GM23338 (cell line): ENCODE results near the gene TSR1. TPM values are rescaled to one million over a fixed set of nuclear protein-coding genes. Genes with fewer than 3 reads are reported as not detected.

ENCODE experiments used
- ATAC-seq: fragments of 200-7000 bp; cut with Tn5 transposase; 3 replicates; pipeline ENCODE4 v1.9.1; 2020
- DNase-seq: peaks from one replicate; pipeline ENCODE4 v3.0.0-alpha.2; 2015; ENCODE audit warnings: low spot score
- H2AFZ ChIP-seq: fragments of 200-600 bp; sonication (generic); 2 replicates; pipeline ENCODE4 v1.8.0; 2016; ENCODE audit warnings: antibody characterized with exemption, mild to moderate bottlenecking, moderate library complexity
- H3F3A ChIP-seq: fragments of 200-600 bp; sonication (generic); replicated peaks from 2 replicates; pipeline ENCODE4 v1.8.0; 2017; ENCODE audit warnings: antibody characterized with exemption, mixed run types, low read depth
- H3K27ac ChIP-seq: fragments of 200-600 bp; sonication (generic); 2 replicates; pipeline ENCODE4 v1.6.1; 2016; ENCODE audit warnings: low read depth
- H3K27me3 ChIP-seq: fragments of 200-600 bp; sonication (generic); 2 replicates; pipeline ENCODE4 v1.8.0; 2016; ENCODE audit warnings: mild to moderate bottlenecking, mixed run types, moderate library complexity; ENCODE audit not compliant: insufficient read depth
- H3K36me3 ChIP-seq: fragments of 200-600 bp; sonication (generic); 2 replicates; pipeline ENCODE4 v1.8.0; 2016; ENCODE audit warnings: mild to moderate bottlenecking; ENCODE audit not compliant: insufficient read depth
- H3K4me1 ChIP-seq: fragments of 200-600 bp; sonication (generic); 2 replicates; pipeline ENCODE4 v1.8.0; 2016; ENCODE audit warnings: mild to moderate bottlenecking, moderate library complexity; ENCODE audit not compliant: insufficient read depth
- H3K4me2 ChIP-seq: fragments of 200-600 bp; sonication (generic); 2 replicates; pipeline ENCODE4 v1.7.1; 2017; ENCODE audit warnings: mixed run types
- H3K4me3 ChIP-seq: fragments of 200-600 bp; sonication (generic); 2 replicates; pipeline ENCODE4 v1.6.1; 2016; ENCODE audit warnings: mixed run types
- H3K79me2 ChIP-seq: fragments of 200-600 bp; sonication (generic); replicated peaks from 2 replicates; pipeline ENCODE4 v1.8.0; 2017; ENCODE audit warnings: mild to moderate bottlenecking; ENCODE audit not compliant: insufficient read depth
- H3K9me2 ChIP-seq: fragments of 200-600 bp; sonication (generic); 2 replicates; pipeline ENCODE4 v1.8.0; 2017; ENCODE audit not compliant: insufficient read depth
- H4K20me1 ChIP-seq: fragments of 200-600 bp; sonication (generic); replicated peaks from 2 replicates; pipeline ENCODE4 v1.8.0; 2017; ENCODE audit warnings: mild to moderate bottlenecking; ENCODE audit not compliant: insufficient read depth
- H3K27ac Mint-ChIP-seq: 2 replicates; pipeline ENCODE4 v1.8.0; 2020; ENCODE audit warnings: inconsistent platforms, mild to moderate bottlenecking, moderate library complexity, mixed read lengths
- H3K27me3 Mint-ChIP-seq: 3 replicates; pipeline ENCODE4 v1.8.0; 2022; ENCODE audit warnings: low read depth, mild to moderate bottlenecking, moderate library complexity, mixed read lengths, inconsistent platforms; ENCODE audit not compliant: insufficient read depth, poor library complexity
- H3K36me3 Mint-ChIP-seq: 3 replicates; pipeline ENCODE4 v1.8.0; 2021; ENCODE audit warnings: low read depth, mild to moderate bottlenecking, inconsistent platforms, moderate library complexity, mixed read lengths
- H3K4me1 Mint-ChIP-seq: 3 replicates; pipeline ENCODE4 v1.8.0; 2020; ENCODE audit warnings: mild to moderate bottlenecking, inconsistent platforms, mixed read lengths
- H3K4me3 Mint-ChIP-seq: 3 replicates; pipeline ENCODE4 v1.8.0; 2021; ENCODE audit warnings: moderate library complexity, mild to moderate bottlenecking, inconsistent platforms, mixed read lengths
- H3K9me3 Mint-ChIP-seq: 3 replicates; pipeline ENCODE4 v1.8.0; 2020; ENCODE audit warnings: moderate library complexity, mild to moderate bottlenecking, inconsistent platforms, mixed read lengths
- CTCF ChIP-seq, 2 experiments: fragments of 200-600 bp in 1 of 2; sonication (generic) in 1 of 2; conservative IDR thresholded peaks; 2 replicates each; pipeline versions ENCODE4 v1.5.1 to v1.6.1; 2016 to 2017; ENCODE audit warnings: antibody characterized with exemption in 2 of 2, low read depth in 2 of 2, mild to moderate bottlenecking in 2 of 2, moderate library complexity in 1 of 2
- ETS1 ChIP-seq: IDR thresholded peaks from 2 replicates; pipeline ENCODE4 v1.6.1; 2016; ENCODE audit warnings: antibody characterized with exemption
- NANOG ChIP-seq: IDR thresholded peaks from 2 replicates; pipeline ENCODE4 v1.6.1; 2016; ENCODE audit warnings: antibody characterized with exemption, borderline replicate concordance
- STAT1 ChIP-seq: IDR thresholded peaks from one replicate; pipeline ENCODE4 v1.6.1; 2016; ENCODE audit warnings: antibody characterized with exemption; ENCODE audit not compliant: unreplicated experiment
- ZNF114 ChIP-seq: fragments of 250-450 bp; sonication (Bioruptor Pico); IDR thresholded peaks from 2 replicates; pipeline ENCODE4 v1.5.0; 2020; ENCODE audit warnings: mild to moderate bottlenecking, moderate library complexity
- ZNF462 ChIP-seq: fragments of 250-450 bp; sonication (Bioruptor Pico); IDR thresholded peaks from 2 replicates; pipeline ENCODE4 v1.5.0; 2020; ENCODE audit warnings: mild to moderate bottlenecking, moderate library complexity
- polyA plus RNA-seq: library from polyadenylated mRNA; unstranded; fragments of >200 nt; fragmentation: Nextera tagmentation; extraction: Ambion mirVana; gene quantifications from 2 replicates; pipeline ENCODE4 v1.2.1, GENCODE V29; 2016
- total RNA-seq: library from RNA; depleted of rRNA; stranded (reverse); fragments of >200 nt; shearing (Covaris generic); gene quantifications from 2 replicates; pipeline ENCODE4 v1.2.3, GENCODE V29; 2014
- TF ChIP-seq, protein P1 (sequence below): IDR thresholded peaks from one replicate; pipeline ENCODE4 v1.6.1; 2018; ENCODE audit warnings: antibody characterized with exemption; ENCODE audit not compliant: unreplicated experiment

TSR1 gene
- total and polyA plus RNA-seq, 2 experiments from 2014 or later = 36.9 to 108 TPM

DNA sequence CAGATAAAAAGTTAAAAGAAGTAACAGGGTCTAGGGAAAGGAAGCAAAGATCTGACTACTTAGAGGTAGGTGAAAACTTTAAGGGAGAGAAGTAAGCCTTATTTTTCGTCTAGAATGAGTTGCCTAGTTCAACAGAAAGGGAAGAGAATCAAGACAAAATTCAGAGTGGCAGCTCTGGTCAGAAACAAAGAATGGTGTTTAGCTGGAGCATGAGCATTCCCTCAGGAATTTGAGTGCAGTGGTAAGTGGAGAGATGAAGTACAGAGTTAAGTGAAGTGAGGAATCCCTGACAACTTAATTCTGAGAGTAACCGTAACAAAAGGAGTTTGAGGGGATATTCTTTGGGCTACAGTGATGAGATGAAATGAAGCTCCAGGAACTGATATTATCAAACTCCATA lies 44.2 kb downstream of the TSR1 start:
- H3K4me3 ChIP-seq = no peak overlapping the region
- Mint-ChIP-seq H3K4me1 (peaks cover 4% of the 10 kb centered on the region; the same call in 2 of the 3 replicates), H3K27ac (no peak overlapping the region), H3K27me3 (no peaks in the 10 kb centered on the region), H3K4me3 (no peak overlapping the region), H3K36me3 (peaks cover 68% of the 10 kb centered on the region), H3K9me3 (no peaks in the 10 kb centered on the region)
- no peaks in the 10 kb centered on the region for H3K27me3 ChIP-seq
- DNase-seq = no peak
- H3K27ac ChIP-seq = no peak overlapping the region
- peaks cover 20% of the 10 kb centered on the region for H3K79me2 ChIP-seq
- H3K9me2 ChIP-seq = no peaks in the 10 kb centered on the region
- H4K20me1 ChIP-seq = peaks cover 7% of the 10 kb centered on the region
- H3K36me3 ChIP-seq = peaks cover 31% of the 10 kb centered on the region
- H3K4me2 ChIP-seq = no peak overlapping the region
- 0 out of 2 replicates have a peak, but pooled peaks cover 5% of the 10 kb centered on the region for H3F3A ChIP-seq
- TF ChIP-seq, protein P1, sequence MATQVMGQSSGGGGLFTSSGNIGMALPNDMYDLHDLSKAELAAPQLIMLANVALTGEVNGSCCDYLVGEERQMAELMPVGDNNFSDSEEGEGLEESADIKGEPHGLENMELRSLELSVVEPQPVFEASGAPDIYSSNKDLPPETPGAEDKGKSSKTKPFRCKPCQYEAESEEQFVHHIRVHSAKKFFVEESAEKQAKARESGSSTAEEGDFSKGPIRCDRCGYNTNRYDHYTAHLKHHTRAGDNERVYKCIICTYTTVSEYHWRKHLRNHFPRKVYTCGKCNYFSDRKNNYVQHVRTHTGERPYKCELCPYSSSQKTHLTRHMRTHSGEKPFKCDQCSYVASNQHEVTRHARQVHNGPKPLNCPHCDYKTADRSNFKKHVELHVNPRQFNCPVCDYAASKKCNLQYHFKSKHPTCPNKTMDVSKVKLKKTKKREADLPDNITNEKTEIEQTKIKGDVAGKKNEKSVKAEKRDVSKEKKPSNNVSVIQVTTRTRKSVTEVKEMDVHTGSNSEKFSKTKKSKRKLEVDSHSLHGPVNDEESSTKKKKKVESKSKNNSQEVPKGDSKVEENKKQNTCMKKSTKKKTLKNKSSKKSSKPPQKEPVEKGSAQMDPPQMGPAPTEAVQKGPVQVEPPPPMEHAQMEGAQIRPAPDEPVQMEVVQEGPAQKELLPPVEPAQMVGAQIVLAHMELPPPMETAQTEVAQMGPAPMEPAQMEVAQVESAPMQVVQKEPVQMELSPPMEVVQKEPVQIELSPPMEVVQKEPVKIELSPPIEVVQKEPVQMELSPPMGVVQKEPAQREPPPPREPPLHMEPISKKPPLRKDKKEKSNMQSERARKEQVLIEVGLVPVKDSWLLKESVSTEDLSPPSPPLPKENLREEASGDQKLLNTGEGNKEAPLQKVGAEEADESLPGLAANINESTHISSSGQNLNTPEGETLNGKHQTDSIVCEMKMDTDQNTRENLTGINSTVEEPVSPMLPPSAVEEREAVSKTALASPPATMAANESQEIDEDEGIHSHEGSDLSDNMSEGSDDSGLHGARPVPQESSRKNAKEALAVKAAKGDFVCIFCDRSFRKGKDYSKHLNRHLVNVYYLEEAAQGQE = no peak
- TF ChIP-seq ZNF462 (CRISPR knock-in tag) (no peak), NANOG (no peak), CTCF (conservative IDR thresholded peaks at IDR 0.05; ENCODE audit: low read depth in 2 of 2) (no peak), ETS1 (no peak), STAT1 (no peak), ZNF114 (CRISPR knock-in tag) (no peak)
- H2AFZ ChIP-seq = no peak overlapping the region
- no peaks in the 10 kb centered on the region for H3K4me1 ChIP-seq
- ATAC-seq = no peak
